GM23338 (cell line): ENCODE measurements around the gene PRKD1. TPM values are rescaled to one million over a fixed set of nuclear protein-coding genes. Genes with fewer than 3 reads are reported as not detected.
A peak's percentile ranks its signal among the peaks of the same experiment; 100 is the strongest.

Experiments
- ATAC-seq: fragments of 200-7000 bp; cut with Tn5 transposase; 3 replicates; pipeline ENCODE4 v1.9.1; 2020
- DNase-seq: peaks from one replicate; pipeline ENCODE4 v3.0.0-alpha.2; 2015; ENCODE audit warnings: low spot score
- H2AFZ ChIP-seq: fragments of 200-600 bp; sonication (generic); 2 replicates; pipeline ENCODE4 v1.8.0; 2016; ENCODE audit warnings: antibody characterized with exemption, mild to moderate bottlenecking, moderate library complexity
- H3F3A ChIP-seq: fragments of 200-600 bp; sonication (generic); replicated peaks from 2 replicates; pipeline ENCODE4 v1.8.0; 2017; ENCODE audit warnings: antibody characterized with exemption, mixed run types, low read depth
- H3K27ac ChIP-seq: fragments of 200-600 bp; sonication (generic); 2 replicates; pipeline ENCODE4 v1.6.1; 2016; ENCODE audit warnings: low read depth
- H3K27me3 ChIP-seq: fragments of 200-600 bp; sonication (generic); 2 replicates; pipeline ENCODE4 v1.8.0; 2016; ENCODE audit warnings: mild to moderate bottlenecking, mixed run types, moderate library complexity; ENCODE audit not compliant: insufficient read depth
- H3K36me3 ChIP-seq: fragments of 200-600 bp; sonication (generic); 2 replicates; pipeline ENCODE4 v1.8.0; 2016; ENCODE audit warnings: mild to moderate bottlenecking; ENCODE audit not compliant: insufficient read depth
- H3K4me1 ChIP-seq: fragments of 200-600 bp; sonication (generic); 2 replicates; pipeline ENCODE4 v1.8.0; 2016; ENCODE audit warnings: mild to moderate bottlenecking, moderate library complexity; ENCODE audit not compliant: insufficient read depth
- H3K4me2 ChIP-seq: fragments of 200-600 bp; sonication (generic); 2 replicates; pipeline ENCODE4 v1.7.1; 2017; ENCODE audit warnings: mixed run types
- H3K4me3 ChIP-seq: fragments of 200-600 bp; sonication (generic); 2 replicates; pipeline ENCODE4 v1.6.1; 2016; ENCODE audit warnings: mixed run types
- H3K79me2 ChIP-seq: fragments of 200-600 bp; sonication (generic); replicated peaks from 2 replicates; pipeline ENCODE4 v1.8.0; 2017; ENCODE audit warnings: mild to moderate bottlenecking; ENCODE audit not compliant: insufficient read depth
- H3K9me2 ChIP-seq: fragments of 200-600 bp; sonication (generic); 2 replicates; pipeline ENCODE4 v1.8.0; 2017; ENCODE audit not compliant: insufficient read depth
- H4K20me1 ChIP-seq: fragments of 200-600 bp; sonication (generic); replicated peaks from 2 replicates; pipeline ENCODE4 v1.8.0; 2017; ENCODE audit warnings: mild to moderate bottlenecking; ENCODE audit not compliant: insufficient read depth
- H3K27ac Mint-ChIP-seq: 2 replicates; pipeline ENCODE4 v1.8.0; 2020; ENCODE audit warnings: inconsistent platforms, mild to moderate bottlenecking, moderate library complexity, mixed read lengths
- H3K27me3 Mint-ChIP-seq: 3 replicates; pipeline ENCODE4 v1.8.0; 2022; ENCODE audit warnings: low read depth, mild to moderate bottlenecking, moderate library complexity, mixed read lengths, inconsistent platforms; ENCODE audit not compliant: insufficient read depth, poor library complexity
- H3K36me3 Mint-ChIP-seq: 3 replicates; pipeline ENCODE4 v1.8.0; 2021; ENCODE audit warnings: low read depth, mild to moderate bottlenecking, inconsistent platforms, moderate library complexity, mixed read lengths
- H3K4me1 Mint-ChIP-seq: 3 replicates; pipeline ENCODE4 v1.8.0; 2020; ENCODE audit warnings: mild to moderate bottlenecking, inconsistent platforms, mixed read lengths
- H3K4me3 Mint-ChIP-seq: 3 replicates; pipeline ENCODE4 v1.8.0; 2021; ENCODE audit warnings: moderate library complexity, mild to moderate bottlenecking, inconsistent platforms, mixed read lengths
- H3K9me3 Mint-ChIP-seq: 3 replicates; pipeline ENCODE4 v1.8.0; 2020; ENCODE audit warnings: moderate library complexity, mild to moderate bottlenecking, inconsistent platforms, mixed read lengths
- CREB1 ChIP-seq: fragments of 250-450 bp; sonication (Bioruptor Pico); IDR thresholded peaks from 2 replicates; pipeline ENCODE4 v1.5.0; 2020; ENCODE audit warnings: low read depth, mild to moderate bottlenecking, moderate library complexity
- CTCF ChIP-seq, 2 experiments: fragments of 200-600 bp in 1 of 2; sonication (generic) in 1 of 2; conservative IDR thresholded peaks; 2 replicates each; pipeline versions ENCODE4 v1.5.1 to v1.6.1; 2016 to 2017; ENCODE audit warnings: antibody characterized with exemption in 2 of 2, low read depth in 2 of 2, mild to moderate bottlenecking in 2 of 2, moderate library complexity in 1 of 2
- ETS1 ChIP-seq: IDR thresholded peaks from 2 replicates; pipeline ENCODE4 v1.6.1; 2016; ENCODE audit warnings: antibody characterized with exemption
- EZH2 ChIP-seq: fragments of 200-600 bp; sonication (generic); IDR thresholded peaks from one replicate; pipeline ENCODE4 v1.8.0; 2017; ENCODE audit warnings: antibody characterized with exemption, mild to moderate bottlenecking, low read depth; ENCODE audit not compliant: unreplicated experiment
- EZH2phosphoT487 ChIP-seq: fragments of 200-600 bp; sonication (generic); IDR thresholded peaks from one replicate; pipeline ENCODE4 v1.8.1; 2018; ENCODE audit warnings: antibody characterized with exemption; ENCODE audit not compliant: unreplicated experiment
- JUNB ChIP-seq: IDR thresholded peaks from one replicate; pipeline ENCODE4 v1.6.1; 2016; ENCODE audit warnings: antibody characterized with exemption; ENCODE audit not compliant: unreplicated experiment
- NANOG ChIP-seq: IDR thresholded peaks from 2 replicates; pipeline ENCODE4 v1.6.1; 2016; ENCODE audit warnings: antibody characterized with exemption, borderline replicate concordance
- POLR2AphosphoS5 ChIP-seq: IDR thresholded peaks from 2 replicates; pipeline ENCODE4 v1.6.1; 2016; ENCODE audit warnings: antibody characterized with exemption, low read depth
- REST ChIP-seq: IDR thresholded peaks from one replicate; pipeline ENCODE4 v1.6.1; 2018; ENCODE audit warnings: antibody characterized with exemption; ENCODE audit not compliant: unreplicated experiment
- STAT1 ChIP-seq: IDR thresholded peaks from one replicate; pipeline ENCODE4 v1.6.1; 2016; ENCODE audit warnings: antibody characterized with exemption; ENCODE audit not compliant: unreplicated experiment
- ZNF114 ChIP-seq: fragments of 250-450 bp; sonication (Bioruptor Pico); IDR thresholded peaks from 2 replicates; pipeline ENCODE4 v1.5.0; 2020; ENCODE audit warnings: mild to moderate bottlenecking, moderate library complexity
- ZNF331 ChIP-seq: fragments of 250-450 bp; sonication (Bioruptor Pico); IDR thresholded peaks from 2 replicates; pipeline ENCODE4 v1.5.0; 2020; ENCODE audit warnings: low read depth, mild to moderate bottlenecking, moderate library complexity
- ZNF462 ChIP-seq: fragments of 250-450 bp; sonication (Bioruptor Pico); IDR thresholded peaks from 2 replicates; pipeline ENCODE4 v1.5.0; 2020; ENCODE audit warnings: mild to moderate bottlenecking, moderate library complexity
- polyA plus RNA-seq: library from polyadenylated mRNA; unstranded; fragments of >200 nt; fragmentation: Nextera tagmentation; extraction: Ambion mirVana; gene quantifications from 2 replicates; pipeline ENCODE4 v1.2.1, GENCODE V29; 2016
- total RNA-seq: library from RNA; depleted of rRNA; stranded (reverse); fragments of >200 nt; shearing (Covaris generic); gene quantifications from 2 replicates; pipeline ENCODE4 v1.2.3, GENCODE V29; 2014

Gene PRKD1
- total and polyA plus RNA-seq, 2 experiments from 2014 or later, result 3.1 to 9.7 TPM

GRCh38 chr14:29734732-29735131 is 192.9 kb downstream of the PRKD1 start:
- peak; percentile 29 for DNase-seq
- no peaks in the 10 kb centered on the region for H3K79me2 ChIP-seq
- no peak overlapping the region for H3K4me3 ChIP-seq
- H3K27me3 ChIP-seq, result no peaks in the 10 kb centered on the region
- peaks cover 27% of the 10 kb centered on the region for H3K4me1 ChIP-seq
- H3F3A ChIP-seq, result no peaks in the 10 kb centered on the region
- H4K20me1 ChIP-seq, result no peaks in the 10 kb centered on the region
- H2AFZ ChIP-seq, result no peak overlapping the region
- H3K36me3 Mint-ChIP-seq, result no peaks in the 10 kb centered on the region
- no peaks in the 10 kb centered on the region for H3K9me2 ChIP-seq
- ATAC-seq, result peak; percentile 76
- peak overlapping the region; percentile 21; the same call in 1 of the 2 replicates for H3K27ac Mint-ChIP-seq
- H3K27ac ChIP-seq, result peak overlapping the region; percentile 17; the same call in 1 of the 2 replicates
- H3K36me3 ChIP-seq, result no peaks in the 10 kb centered on the region
- H3K4me2 ChIP-seq, result peak overlapping the region; percentile 52; the same call in 1 of the 2 replicates
- peaks cover 32% of the 10 kb centered on the region for H3K4me1 Mint-ChIP-seq
- no peaks in the 10 kb centered on the region for H3K9me3 Mint-ChIP-seq
- no peak for TF ChIP-seq ZNF462 (CRISPR knock-in tag)
- TF ChIP-seq POLR2AphosphoS5, result no peak
- TF ChIP-seq ETS1, result no peak
- no peak for TF ChIP-seq ZNF331
- TF ChIP-seq REST, result no peak
- no peak for TF ChIP-seq NANOG
- no peak for TF ChIP-seq ZNF114 (CRISPR knock-in tag)
- no peak for TF ChIP-seq JUNB
- TF ChIP-seq CTCF (conservative IDR thresholded peaks at IDR 0.05; ENCODE audit: low read depth in 2 of 2), result no peak
- no peak for TF ChIP-seq CREB1 (CRISPR knock-in tag)
- no peak for TF ChIP-seq STAT1
- no peak for TF ChIP-seq EZH2phosphoT487
- TF ChIP-seq EZH2, result no peak
- H3K4me3 Mint-ChIP-seq, result no peak overlapping the region
- peaks cover 5% of the 10 kb centered on the region for H3K27me3 Mint-ChIP-seq
